Neural cell (in vitro differentiated cells): Measurements from ENCODE around the gene HOXA1. TPM values are rescaled to one million over a fixed set of nuclear protein-coding genes. Genes with fewer than 3 reads are reported as not detected.

Experiments used
- H2AFZ ChIP-seq: fragments of 200-600, 300-800 bp; sonication (generic), shearing (Covaris generic); 2 replicates; pipeline ENCODE4 v1.6.0; 2014; ENCODE audit warnings: low read depth, mild to moderate bottlenecking, antibody characterized with exemption, low read length, moderate library complexity
- H3F3A ChIP-seq: fragments of 200-600 bp; shearing (Covaris generic); 2 replicates; pipeline ENCODE4 v1.6.1; 2016; ENCODE audit warnings: mild to moderate bottlenecking, moderate library complexity, mixed read lengths, antibody characterized with exemption, low read length; ENCODE audit not compliant: insufficient read depth, poor library complexity, severe bottlenecking
- H3K27ac ChIP-seq: fragments of 200-600, 300-800 bp; sonication (generic), shearing (Covaris generic); 2 replicates; pipeline ENCODE4 v1.5.1; 2014; ENCODE audit warnings: mild to moderate bottlenecking, low read length, moderate library complexity
- H3K27me3 ChIP-seq: fragments of 300-800, 200-600 bp; sonication (generic), shearing (Covaris generic); 2 replicates; pipeline ENCODE4 v1.6.0; 2014; ENCODE audit warnings: mild to moderate bottlenecking, low read depth, low read length, moderate library complexity; ENCODE audit not compliant: insufficient read depth
- H3K36me3 ChIP-seq: fragments of 300-800, 200-600 bp; sonication (generic), shearing (Covaris generic); 2 replicates; pipeline ENCODE4 v1.5.1; 2014; ENCODE audit warnings: mild to moderate bottlenecking, antibody characterized with exemption, low read length, moderate library complexity; ENCODE audit not compliant: insufficient read depth
- H3K4me2 ChIP-seq: fragments of 300-800, 200-600 bp; sonication (generic), shearing (Covaris generic); 2 replicates; pipeline ENCODE4 v1.6.0; 2014; ENCODE audit warnings: mild to moderate bottlenecking, low read length
- H3K4me3 ChIP-seq: fragments of 300-800, 200-600 bp; sonication (generic), shearing (Covaris generic); 2 replicates; pipeline ENCODE4 v1.5.1; 2014; ENCODE audit warnings: mild to moderate bottlenecking, low read length, moderate library complexity
- H3K79me2 ChIP-seq: fragments of 200-600 bp; shearing (Covaris generic); replicated peaks from 2 replicates; pipeline ENCODE4 v1.6.0; 2014; ENCODE audit warnings: mild to moderate bottlenecking, low read length, moderate library complexity; ENCODE audit not compliant: insufficient read depth
- H3K9ac ChIP-seq: fragments of 300-800, 200-600 bp; sonication (generic), shearing (Covaris generic); 2 replicates; pipeline ENCODE4 v1.6.1; 2016; ENCODE audit warnings: mild to moderate bottlenecking, low read length, mixed read lengths
- H3K9me2 ChIP-seq: fragments of 200-600 bp; shearing (Covaris generic); 2 replicates; pipeline ENCODE4 v1.6.1; 2016; ENCODE audit warnings: mild to moderate bottlenecking, low read length, mixed read lengths; ENCODE audit not compliant: insufficient read depth
- H3K9me3 ChIP-seq: fragments of 200-600, 300-800 bp; sonication (generic), shearing (Covaris generic); 2 replicates; pipeline ENCODE4 v1.6.1; 2016; ENCODE audit warnings: mild to moderate bottlenecking, mixed run types, low read length, moderate library complexity, mixed read lengths
- H4K20me1 ChIP-seq: fragments of 200-600 bp; shearing (Covaris generic); 2 replicates; pipeline ENCODE4 v1.6.1; 2016; ENCODE audit warnings: mild to moderate bottlenecking, mixed run types; ENCODE audit not compliant: insufficient read depth
- EP300 ChIP-seq: fragments of 450-650 bp; conservative IDR thresholded peaks from 2 replicates; pipeline ENCODE4 v1.6.1; 2014; ENCODE audit warnings: antibody characterized with exemption, mild to moderate bottlenecking, moderate library complexity; ENCODE audit not compliant: poor library complexity, severe bottlenecking
- EZH2 ChIP-seq: fragments of 200-600, 300-800 bp; shearing (Covaris generic), sonication (generic); IDR thresholded peaks from 2 replicates; pipeline ENCODE4 v1.6.1; 2014; ENCODE audit warnings: antibody characterized with exemption, low read length, borderline replicate concordance, mild to moderate bottlenecking; ENCODE audit not compliant: insufficient read depth, poor library complexity, severe bottlenecking
- MXI1 ChIP-seq: fragments of 450-650 bp; conservative IDR thresholded peaks from 2 replicates; pipeline ENCODE4 v1.6.1; 2014; ENCODE audit warnings: antibody characterized with exemption, mild to moderate bottlenecking; ENCODE audit not compliant: poor library complexity, severe bottlenecking
- POLR2AphosphoS5 ChIP-seq: IDR thresholded peaks from 2 replicates; pipeline ENCODE4 v1.6.1; 2012
- RAD21 ChIP-seq: fragments of 450-650 bp; conservative IDR thresholded peaks from 2 replicates; pipeline ENCODE4 v1.6.1; 2014; ENCODE audit warnings: antibody characterized with exemption, mild to moderate bottlenecking, moderate library complexity
- SMC3 ChIP-seq: fragments of 450-650 bp; conservative IDR thresholded peaks from 2 replicates; pipeline ENCODE4 v1.6.1; 2014; ENCODE audit warnings: antibody characterized with exemption, mild to moderate bottlenecking, moderate library complexity; ENCODE audit not compliant: poor library complexity
- TAF1 ChIP-seq: IDR thresholded peaks from 2 replicates; pipeline ENCODE4 v1.6.1; 2012; ENCODE audit warnings: low read depth
- polyA plus RNA-seq: library from polyadenylated mRNA; depleted of rRNA; stranded (reverse); fragments of >200 nt; gene quantifications from 2 replicates; pipeline ENCODE4 v1.2.3, GENCODE V29; 2014
- TF ChIP-seq, protein P1 (sequence below): fragments of 450-650 bp; IDR thresholded peaks from 2 replicates; pipeline ENCODE4 v1.5.1; 2014; ENCODE audit warnings: antibody characterized with exemption, mild to moderate bottlenecking, moderate library complexity; ENCODE audit not compliant: poor library complexity, severe bottlenecking
- TF ChIP-seq, protein P2 (sequence below): IDR thresholded peaks from 2 replicates; pipeline ENCODE4 v1.6.1; 2012; ENCODE audit warnings: borderline replicate concordance

HOXA1 gene
- polyA plus RNA-seq, 1 donor from 2014 or later = not detected

DNA sequence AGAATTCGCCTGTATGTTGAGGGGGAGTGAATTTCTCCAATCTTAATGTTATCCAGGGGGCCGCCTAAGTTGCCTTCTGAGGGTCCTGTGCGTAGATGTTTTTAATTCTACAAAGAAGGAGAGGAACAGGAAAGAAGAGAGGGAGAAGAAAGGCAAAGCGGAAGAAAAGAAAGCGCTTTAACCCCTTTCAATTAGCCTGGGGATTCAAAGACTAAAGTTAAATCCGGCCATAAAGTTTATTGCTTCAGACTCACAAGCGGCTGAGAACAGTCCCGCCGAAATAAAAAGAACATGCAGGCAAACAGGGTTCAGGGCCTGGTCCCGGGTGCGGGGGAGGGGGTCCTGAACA lies 43.2 kb upstream of the HOXA1 start:
- Histone ChIP-seq H3K27ac (no peak overlapping the region), H3K9ac (no peak overlapping the region), H2AFZ (no peak overlapping the region), H3K36me3 (no peaks in the 10 kb centered on the region), H3K27me3 (peaks cover 100% of the 10 kb centered on the region), H3K4me3 (no peak overlapping the region), H3K9me2 (no peaks in the 10 kb centered on the region), H3K79me2 (no peaks in the 10 kb centered on the region), H3K4me2 (no peak overlapping the region), H3F3A (no peaks in the 10 kb centered on the region), H4K20me1 (no peaks in the 10 kb centered on the region), H3K9me3 (peaks cover 11% of the 10 kb centered on the region)
- TF ChIP-seq EP300 (no peak), MXI1 (no peak), EZH2 (no peak), RAD21 (no peak)
- TF ChIP-seq, protein P1, sequence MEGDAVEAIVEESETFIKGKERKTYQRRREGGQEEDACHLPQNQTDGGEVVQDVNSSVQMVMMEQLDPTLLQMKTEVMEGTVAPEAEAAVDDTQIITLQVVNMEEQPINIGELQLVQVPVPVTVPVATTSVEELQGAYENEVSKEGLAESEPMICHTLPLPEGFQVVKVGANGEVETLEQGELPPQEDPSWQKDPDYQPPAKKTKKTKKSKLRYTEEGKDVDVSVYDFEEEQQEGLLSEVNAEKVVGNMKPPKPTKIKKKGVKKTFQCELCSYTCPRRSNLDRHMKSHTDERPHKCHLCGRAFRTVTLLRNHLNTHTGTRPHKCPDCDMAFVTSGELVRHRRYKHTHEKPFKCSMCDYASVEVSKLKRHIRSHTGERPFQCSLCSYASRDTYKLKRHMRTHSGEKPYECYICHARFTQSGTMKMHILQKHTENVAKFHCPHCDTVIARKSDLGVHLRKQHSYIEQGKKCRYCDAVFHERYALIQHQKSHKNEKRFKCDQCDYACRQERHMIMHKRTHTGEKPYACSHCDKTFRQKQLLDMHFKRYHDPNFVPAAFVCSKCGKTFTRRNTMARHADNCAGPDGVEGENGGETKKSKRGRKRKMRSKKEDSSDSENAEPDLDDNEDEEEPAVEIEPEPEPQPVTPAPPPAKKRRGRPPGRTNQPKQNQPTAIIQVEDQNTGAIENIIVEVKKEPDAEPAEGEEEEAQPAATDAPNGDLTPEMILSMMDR = no peak

DNA sequence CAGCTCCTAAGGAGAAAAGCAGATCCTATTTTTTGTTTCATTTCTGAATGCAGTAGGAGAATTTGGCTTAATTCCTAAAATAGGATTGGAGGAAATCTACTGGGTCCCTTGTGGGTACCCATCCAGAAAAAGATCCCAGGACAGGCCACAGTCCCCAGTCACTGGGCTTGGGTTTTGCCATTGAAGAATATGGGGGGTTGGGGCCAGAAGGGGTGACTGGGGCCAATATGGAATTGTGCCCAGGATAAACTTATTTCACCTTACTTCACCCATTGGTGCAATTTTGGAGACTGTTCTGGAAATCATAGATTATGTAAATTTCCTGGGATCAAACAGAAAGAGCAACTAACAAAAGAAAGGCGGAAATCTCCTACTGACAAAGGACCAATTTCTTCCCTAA lies 42.7 kb upstream of the HOXA1 start:
- H3K9ac ChIP-seq = no peak overlapping the region
- H4K20me1 ChIP-seq = no peaks in the 10 kb centered on the region
- no peaks in the 10 kb centered on the region for H3K36me3 ChIP-seq
- no peak overlapping the region for H3K4me3 ChIP-seq
- peaks cover 100% of the 10 kb centered on the region for H3K27me3 ChIP-seq
- H3K27ac ChIP-seq = no peak overlapping the region
- no peak overlapping the region for H2AFZ ChIP-seq
- no peaks in the 10 kb centered on the region for H3K9me2 ChIP-seq
- TF ChIP-seq POLR2AphosphoS5 = no peak
- no peak for TF ChIP-seq EP300
- no peak for TF ChIP-seq RAD21
- no peak for TF ChIP-seq TAF1
- TF ChIP-seq EZH2 = no peak
- TF ChIP-seq, protein P1 = no peak
- peaks cover 6% of the 10 kb centered on the region for H3K9me3 ChIP-seq
- H3F3A ChIP-seq = no peaks in the 10 kb centered on the region
- no peaks in the 10 kb centered on the region for H3K79me2 ChIP-seq
- no peak overlapping the region for H3K4me2 ChIP-seq

DNA sequence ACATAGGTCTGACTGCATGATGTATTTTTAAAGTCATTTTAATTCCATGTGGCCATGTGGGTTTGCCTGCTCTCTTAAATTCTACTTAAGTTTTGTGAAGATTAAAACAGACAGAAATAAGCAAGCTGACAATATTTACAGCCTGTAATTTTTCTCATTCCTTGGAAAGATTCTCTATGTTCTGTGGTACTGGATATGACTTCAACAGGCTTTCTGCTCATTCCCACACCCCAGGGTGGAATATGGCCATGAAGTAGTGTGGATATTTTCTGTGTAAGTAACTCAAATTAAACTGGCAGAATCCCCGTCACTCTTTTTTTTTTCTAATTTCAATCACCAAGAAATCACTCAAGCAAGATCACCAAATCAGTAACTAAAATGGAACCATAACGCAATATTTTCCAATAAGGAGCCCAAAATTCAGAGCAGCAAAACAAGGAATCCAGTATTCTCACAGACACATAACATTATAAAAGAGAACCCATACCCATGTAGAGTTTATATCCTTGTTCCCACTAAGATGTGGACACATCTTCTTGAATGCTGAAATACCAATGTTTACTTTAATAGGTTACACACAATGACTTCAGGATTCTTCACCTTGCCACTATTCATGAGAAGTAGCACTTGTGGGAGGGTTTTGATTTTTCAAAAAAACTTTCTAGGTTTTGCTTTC lies 42.0 kb upstream of the HOXA1 start:
- TF ChIP-seq EZH2 = no peak
- TF ChIP-seq, protein P1 = no peak
- no peak for TF ChIP-seq POLR2AphosphoS5
- no peak for TF ChIP-seq TAF1
- TF ChIP-seq, protein P2, sequence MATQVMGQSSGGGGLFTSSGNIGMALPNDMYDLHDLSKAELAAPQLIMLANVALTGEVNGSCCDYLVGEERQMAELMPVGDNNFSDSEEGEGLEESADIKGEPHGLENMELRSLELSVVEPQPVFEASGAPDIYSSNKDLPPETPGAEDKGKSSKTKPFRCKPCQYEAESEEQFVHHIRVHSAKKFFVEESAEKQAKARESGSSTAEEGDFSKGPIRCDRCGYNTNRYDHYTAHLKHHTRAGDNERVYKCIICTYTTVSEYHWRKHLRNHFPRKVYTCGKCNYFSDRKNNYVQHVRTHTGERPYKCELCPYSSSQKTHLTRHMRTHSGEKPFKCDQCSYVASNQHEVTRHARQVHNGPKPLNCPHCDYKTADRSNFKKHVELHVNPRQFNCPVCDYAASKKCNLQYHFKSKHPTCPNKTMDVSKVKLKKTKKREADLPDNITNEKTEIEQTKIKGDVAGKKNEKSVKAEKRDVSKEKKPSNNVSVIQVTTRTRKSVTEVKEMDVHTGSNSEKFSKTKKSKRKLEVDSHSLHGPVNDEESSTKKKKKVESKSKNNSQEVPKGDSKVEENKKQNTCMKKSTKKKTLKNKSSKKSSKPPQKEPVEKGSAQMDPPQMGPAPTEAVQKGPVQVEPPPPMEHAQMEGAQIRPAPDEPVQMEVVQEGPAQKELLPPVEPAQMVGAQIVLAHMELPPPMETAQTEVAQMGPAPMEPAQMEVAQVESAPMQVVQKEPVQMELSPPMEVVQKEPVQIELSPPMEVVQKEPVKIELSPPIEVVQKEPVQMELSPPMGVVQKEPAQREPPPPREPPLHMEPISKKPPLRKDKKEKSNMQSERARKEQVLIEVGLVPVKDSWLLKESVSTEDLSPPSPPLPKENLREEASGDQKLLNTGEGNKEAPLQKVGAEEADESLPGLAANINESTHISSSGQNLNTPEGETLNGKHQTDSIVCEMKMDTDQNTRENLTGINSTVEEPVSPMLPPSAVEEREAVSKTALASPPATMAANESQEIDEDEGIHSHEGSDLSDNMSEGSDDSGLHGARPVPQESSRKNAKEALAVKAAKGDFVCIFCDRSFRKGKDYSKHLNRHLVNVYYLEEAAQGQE = no peak
- TF ChIP-seq EP300 = no peak
- no peak for TF ChIP-seq MXI1
- TF ChIP-seq RAD21 = no peak
- no peak for TF ChIP-seq SMC3
- no peak overlapping the region for H3K4me3 ChIP-seq
- no peaks in the 10 kb centered on the region for H3K79me2 ChIP-seq
- H3K9ac ChIP-seq = no peak overlapping the region
- peaks cover 9% of the 10 kb centered on the region for H3K9me3 ChIP-seq
- no peak overlapping the region for H3K4me2 ChIP-seq
- no peaks in the 10 kb centered on the region for H3F3A ChIP-seq
- no peak overlapping the region for H3K27ac ChIP-seq
- H3K36me3 ChIP-seq = no peaks in the 10 kb centered on the region
- no peak overlapping the region for H2AFZ ChIP-seq
- no peaks in the 10 kb centered on the region for H4K20me1 ChIP-seq
- H3K9me2 ChIP-seq = no peaks in the 10 kb centered on the region
- H3K27me3 ChIP-seq = peaks cover 100% of the 10 kb centered on the region
